ENCODE measurements around the gene FAM118A.

GRCh38 chr22:45272498-45272897 is 37.2 kb upstream of the FAM118A start:
- TF ChIP-seq CTCF (IDR thresholded peaks at IDR 0.05) (no peak), POLR2A (IDR thresholded peaks at IDR 0.05) (no peak)

Data from prostate gland (tissue), 2 donors.